ENCODE data around the gene SLC25A21. TPM values are rescaled to one million over a fixed set of nuclear protein-coding genes. Genes with fewer than 3 reads are reported as not detected.

SLC25A21 gene
- total and polyA plus RNA-seq, 7 experiments from 2014 or later, result not detected

DNA sequence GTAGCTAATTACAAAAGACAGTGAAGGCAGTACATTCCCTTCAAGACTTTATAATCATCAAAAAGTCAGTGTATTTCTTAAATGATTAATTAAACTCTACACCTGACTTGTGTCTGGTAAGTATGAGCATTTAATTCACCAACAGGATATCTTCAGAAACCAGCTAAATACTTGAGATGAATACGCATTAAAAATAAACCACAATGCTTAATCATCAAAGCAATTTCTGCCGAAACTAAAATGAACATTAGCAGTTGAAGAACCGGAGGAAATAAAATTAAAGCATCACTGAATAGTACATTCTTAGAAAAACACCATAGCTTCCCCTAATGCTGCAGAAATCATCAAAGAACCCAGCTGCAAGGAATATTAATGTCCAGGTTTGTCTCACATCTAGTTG, 32.7 kb downstream of the SLC25A21 start:
- DNase-seq (no peak), ATAC-seq (no peak)
- Mint-ChIP-seq H3K9me3 (peaks cover 0 to 4% (median 0%) of the 10 kb centered on the region in 11 donors), H3K27ac (no peak overlapping the region), H3K4me1 (peaks cover 0 to 3% (median 0%) of the 10 kb centered on the region in 7 donors), H3K4me3 (no peak overlapping the region), H3K27me3 (peaks cover 0 to 5% (median 0%) of the 10 kb centered on the region in 5 donors), H3K36me3 (no peaks in the 10 kb centered on the region)
- H3K27me3 ChIP-seq (ENCODE audit: control insufficient read depth in 2 of 2, insufficient read depth in 2 of 2, low read length in 2 of 2), result no peaks in the 10 kb centered on the region
- no peaks in the 10 kb centered on the region for H3K4me1 ChIP-seq (ENCODE audit: control insufficient read depth in 2 of 2, insufficient read depth in 2 of 2, low read length in 2 of 2)
- ChIA-PET POLR2A (no interaction called here), CTCF (no interaction called here)
- H3K27ac ChIP-seq (ENCODE audit: low read depth, low read length), result no peak overlapping the region
- intact Hi-C loops (cut with micrococcal nuclease), result no loop called here
- no peaks in the 10 kb centered on the region for H3K36me3 ChIP-seq (ENCODE audit: control insufficient read depth in 2 of 3, insufficient read depth in 3 of 3, low read length in 3 of 3)
- no peaks in the 10 kb centered on the region for H3K9me3 ChIP-seq (ENCODE audit: control insufficient read depth in 2 of 3, low read length in 3 of 3)
- no peak overlapping the region for H3K4me3 ChIP-seq (ENCODE audit: low read length)

- intact Hi-C loops (cut with micrococcal nuclease), result no loop called here
- Histone ChIP-seq H3K36me3 (ENCODE audit: control insufficient read depth in 2 of 3, insufficient read depth in 3 of 3, low read length in 3 of 3) (no peaks in the 10 kb centered on the region), H3K27ac (ENCODE audit: low read depth, low read length) (no peak overlapping the region), H3K4me1 (ENCODE audit: control insufficient read depth in 2 of 2, insufficient read depth in 2 of 2, low read length in 2 of 2) (no peaks in the 10 kb centered on the region), H3K9me3 (ENCODE audit: control insufficient read depth in 2 of 3, low read length in 3 of 3) (no peaks in the 10 kb centered on the region), H3K4me3 (ENCODE audit: low read length) (no peak overlapping the region), H3K27me3 (ENCODE audit: control insufficient read depth in 2 of 2, insufficient read depth in 2 of 2, low read length in 2 of 2) (no peaks in the 10 kb centered on the region)
- no peak for ATAC-seq
- H3K36me3 Mint-ChIP-seq, result no peaks in the 10 kb centered on the region
- H3K4me1 Mint-ChIP-seq, result peaks cover 0 to 3% (median 0%) of the 10 kb centered on the region in 7 donors
- peaks cover 0 to 5% (median 0%) of the 10 kb centered on the region in 5 donors for H3K27me3 Mint-ChIP-seq
- H3K27ac Mint-ChIP-seq, result no peak overlapping the region
- POLR2A ChIA-PET, result no interaction called here
- H3K4me3 Mint-ChIP-seq, result no peak overlapping the region
- no peak for DNase-seq
- CTCF ChIA-PET, result no interaction called here
- H3K9me3 Mint-ChIP-seq, result peaks cover 0 to 4% (median 0%) of the 10 kb centered on the region in 11 donors
These were observed 33.5 kb downstream of the SLC25A21 start for GRCh38 chr14:37138898-37139297.

DNA sequence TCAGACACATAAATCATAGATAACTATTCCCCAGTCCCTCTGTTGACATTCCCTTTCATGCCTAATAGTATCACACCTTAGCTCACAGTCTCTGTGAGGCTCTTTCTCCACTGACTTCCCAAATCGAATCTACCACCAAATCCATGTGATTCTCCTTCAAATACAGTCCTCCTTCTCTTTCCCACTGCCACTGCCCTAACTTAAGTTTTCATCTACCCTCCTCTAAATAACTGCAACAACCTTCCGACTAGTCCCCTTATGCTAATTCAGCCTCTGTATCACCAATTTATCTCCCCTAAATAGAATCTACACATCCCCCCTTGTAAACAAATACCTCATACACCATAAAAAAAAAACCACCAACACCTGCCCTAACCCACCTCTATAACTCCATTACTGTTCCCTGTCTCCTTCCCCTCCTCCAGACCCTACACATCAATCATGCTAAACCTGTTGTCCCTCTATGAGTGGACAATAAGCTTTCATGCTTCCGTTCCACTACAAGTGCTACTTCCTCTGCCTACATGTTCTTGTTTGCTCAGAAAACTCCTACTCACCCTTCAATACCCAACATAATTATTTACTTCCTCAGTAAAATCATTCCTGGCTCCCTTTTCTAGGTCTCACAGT, 39.0 kb downstream of the SLC25A21 start:
- no peak overlapping the region for H3K4me3 Mint-ChIP-seq
- intact Hi-C loops (cut with micrococcal nuclease), result no loop called here
- H3K36me3 ChIP-seq (ENCODE audit: control insufficient read depth in 2 of 3, insufficient read depth in 3 of 3, low read length in 3 of 3), result no peaks in the 10 kb centered on the region
- H3K4me1 Mint-ChIP-seq, result no peaks in the 10 kb centered on the region
- H3K36me3 Mint-ChIP-seq, result no peaks in the 10 kb centered on the region
- H3K27ac ChIP-seq (ENCODE audit: low read depth, low read length), result no peak overlapping the region
- no peak overlapping the region for H3K27ac Mint-ChIP-seq
- no peaks in the 10 kb centered on the region for H3K4me1 ChIP-seq (ENCODE audit: control insufficient read depth in 2 of 2, insufficient read depth in 2 of 2, low read length in 2 of 2)
- CTCF ChIA-PET, result no interaction called here
- H3K9me3 ChIP-seq (ENCODE audit: control insufficient read depth in 2 of 3, low read length in 3 of 3), result no peaks in the 10 kb centered on the region
- DNase-seq, result no peak
- ATAC-seq, result no peak
- peaks cover 0 to 5% (median 0%) of the 10 kb centered on the region in 5 donors for H3K27me3 Mint-ChIP-seq
- no peaks in the 10 kb centered on the region for H3K27me3 ChIP-seq (ENCODE audit: control insufficient read depth in 2 of 2, insufficient read depth in 2 of 2, low read length in 2 of 2)
- peaks cover 0 to 13% (median 6%) of the 10 kb centered on the region in 11 donors for H3K9me3 Mint-ChIP-seq
- POLR2A ChIA-PET, result no interaction called here
- H3K4me3 ChIP-seq (ENCODE audit: low read length), result no peak overlapping the region

GRCh38 chr14:37131205-37131604, 41.2 kb downstream of the SLC25A21 start:
- Mint-ChIP-seq H3K9me3 (peaks cover 0 to 13% (median 6%) of the 10 kb centered on the region in 11 donors), H3K27ac (no peak overlapping the region), H3K27me3 (no peaks in the 10 kb centered on the region), H3K4me1 (no peaks in the 10 kb centered on the region), H3K4me3 (no peak overlapping the region), H3K36me3 (no peaks in the 10 kb centered on the region)
- Histone ChIP-seq H3K27ac (ENCODE audit: low read depth, low read length) (no peak overlapping the region), H3K36me3 (ENCODE audit: control insufficient read depth in 2 of 3, insufficient read depth in 3 of 3, low read length in 3 of 3) (no peaks in the 10 kb centered on the region), H3K27me3 (ENCODE audit: control insufficient read depth in 2 of 2, insufficient read depth in 2 of 2, low read length in 2 of 2) (no peaks in the 10 kb centered on the region), H3K9me3 (ENCODE audit: control insufficient read depth in 2 of 3, low read length in 3 of 3) (no peaks in the 10 kb centered on the region), H3K4me1 (ENCODE audit: control insufficient read depth in 2 of 2, insufficient read depth in 2 of 2, low read length in 2 of 2) (no peaks in the 10 kb centered on the region), H3K4me3 (ENCODE audit: low read length) (no peak overlapping the region)
- intact Hi-C loops (cut with micrococcal nuclease), result no loop called here
- DNase-seq, result no peak
- ChIA-PET CTCF (no interaction called here), POLR2A (no interaction called here)
- ATAC-seq, result no peak

- H3K4me3 Mint-ChIP-seq, result no peak overlapping the region
- peaks cover 0 to 13% (median 6%) of the 10 kb centered on the region in 11 donors for H3K9me3 Mint-ChIP-seq
- Histone ChIP-seq H3K4me3 (ENCODE audit: low read length) (no peak overlapping the region), H3K4me1 (ENCODE audit: control insufficient read depth in 2 of 2, insufficient read depth in 2 of 2, low read length in 2 of 2) (no peaks in the 10 kb centered on the region), H3K27me3 (ENCODE audit: control insufficient read depth in 2 of 2, insufficient read depth in 2 of 2, low read length in 2 of 2) (no peaks in the 10 kb centered on the region), H3K36me3 (ENCODE audit: control insufficient read depth in 2 of 3, insufficient read depth in 3 of 3, low read length in 3 of 3) (no peaks in the 10 kb centered on the region), H3K9me3 (ENCODE audit: control insufficient read depth in 2 of 3, low read length in 3 of 3) (no peaks in the 10 kb centered on the region), H3K27ac (ENCODE audit: low read depth, low read length) (no peak overlapping the region)
- H3K27ac Mint-ChIP-seq, result no peak overlapping the region
- intact Hi-C loops (cut with micrococcal nuclease), result no loop called here
- no peak for DNase-seq
- ChIA-PET CTCF (no interaction called here), POLR2A (no interaction called here)
- H3K36me3 Mint-ChIP-seq, result no peaks in the 10 kb centered on the region
- H3K4me1 Mint-ChIP-seq, result no peaks in the 10 kb centered on the region
- H3K27me3 Mint-ChIP-seq, result no peaks in the 10 kb centered on the region
- ATAC-seq, result no peak
These were observed 43.4 kb downstream of the SLC25A21 start for GRCh38 chr14:37129047-37129446.

DNA sequence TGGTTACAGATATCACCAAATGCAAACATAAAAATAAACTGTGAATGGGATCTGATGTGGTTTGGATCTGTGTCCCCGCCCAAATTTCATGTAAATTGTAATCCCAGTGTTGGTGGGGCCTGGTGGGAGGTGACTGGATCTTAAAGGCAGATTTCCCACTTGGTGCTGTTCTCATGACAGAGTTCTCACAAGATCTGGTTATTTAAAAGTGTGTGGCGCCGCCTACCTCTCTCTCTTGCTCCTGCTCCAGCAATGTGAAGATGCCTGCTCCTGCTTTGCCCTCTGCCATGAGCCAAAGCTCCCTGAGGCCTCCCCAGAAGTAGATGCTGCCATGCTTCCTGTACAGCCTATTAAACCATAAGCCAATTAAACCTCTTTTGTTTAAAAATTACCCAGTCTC, 47.8 kb downstream of the SLC25A21 start:
- no peak overlapping the region for H3K27ac Mint-ChIP-seq
- no peak overlapping the region for H3K4me3 Mint-ChIP-seq
- DNase-seq, result no peak
- Histone ChIP-seq H3K4me3 (ENCODE audit: low read length) (no peak overlapping the region), H3K4me1 (ENCODE audit: control insufficient read depth in 2 of 2, insufficient read depth in 2 of 2, low read length in 2 of 2) (no peaks in the 10 kb centered on the region), H3K9me3 (ENCODE audit: control insufficient read depth in 2 of 3, low read length in 3 of 3) (no peaks in the 10 kb centered on the region), H3K27me3 (ENCODE audit: control insufficient read depth in 2 of 2, insufficient read depth in 2 of 2, low read length in 2 of 2) (no peaks in the 10 kb centered on the region), H3K27ac (ENCODE audit: low read depth, low read length) (no peak overlapping the region), H3K36me3 (ENCODE audit: control insufficient read depth in 2 of 3, insufficient read depth in 3 of 3, low read length in 3 of 3) (no peaks in the 10 kb centered on the region)
- peaks cover 0 to 8% (median 0%) of the 10 kb centered on the region in 11 donors for H3K9me3 Mint-ChIP-seq
- H3K27me3 Mint-ChIP-seq, result no peaks in the 10 kb centered on the region
- CTCF ChIA-PET, result no interaction called here
- no peaks in the 10 kb centered on the region for H3K36me3 Mint-ChIP-seq
- POLR2A ChIA-PET, result no interaction called here
- ATAC-seq, result no peak
- intact Hi-C loops (cut with micrococcal nuclease), result no loop called here
- no peaks in the 10 kb centered on the region for H3K4me1 Mint-ChIP-seq

DNA sequence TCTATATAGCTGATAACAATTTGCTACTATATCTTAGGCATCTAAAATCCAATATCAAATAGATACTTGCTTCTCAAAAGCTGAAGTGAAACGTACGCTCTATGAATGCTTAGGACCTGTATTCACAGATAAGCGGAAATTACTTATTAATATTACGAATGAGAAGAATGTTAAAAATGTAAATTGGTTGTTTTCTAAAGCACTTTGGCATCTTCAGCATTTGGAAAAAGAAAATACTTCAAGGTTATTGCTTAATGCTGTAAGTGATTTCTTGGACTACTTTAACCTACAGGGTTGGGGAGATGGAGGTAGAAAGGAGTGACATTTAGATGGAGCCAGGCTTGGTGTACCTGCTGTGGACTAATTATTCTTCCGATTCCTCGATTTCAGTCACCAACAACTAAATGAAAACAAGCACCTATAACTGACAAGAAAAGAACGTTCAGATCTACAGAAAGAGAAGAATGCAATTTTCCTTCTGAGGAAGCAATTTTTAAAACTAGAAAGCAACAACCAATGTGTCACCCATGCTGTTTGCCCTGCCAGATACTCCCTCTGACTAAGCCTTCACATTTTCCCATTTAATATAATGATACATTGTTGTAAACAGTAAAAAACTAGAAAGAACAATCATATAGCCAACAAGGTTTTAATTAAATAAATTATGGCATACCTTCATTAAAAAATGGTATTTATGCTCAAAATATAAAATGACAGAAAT, 49.3 kb downstream of the SLC25A21 start:
- Histone ChIP-seq H3K4me1 (ENCODE audit: control insufficient read depth in 2 of 2, insufficient read depth in 2 of 2, low read length in 2 of 2) (no peaks in the 10 kb centered on the region), H3K9me3 (ENCODE audit: control insufficient read depth in 2 of 3, low read length in 3 of 3) (no peaks in the 10 kb centered on the region), H3K4me3 (ENCODE audit: low read length) (no peak overlapping the region), H3K27me3 (ENCODE audit: control insufficient read depth in 2 of 2, insufficient read depth in 2 of 2, low read length in 2 of 2) (no peaks in the 10 kb centered on the region), H3K27ac (ENCODE audit: low read depth, low read length) (no peak overlapping the region), H3K36me3 (ENCODE audit: control insufficient read depth in 2 of 3, insufficient read depth in 3 of 3, low read length in 3 of 3) (no peaks in the 10 kb centered on the region)
- Mint-ChIP-seq H3K4me1 (no peaks in the 10 kb centered on the region), H3K27me3 (no peaks in the 10 kb centered on the region), H3K4me3 (no peak overlapping the region), H3K27ac (no peak overlapping the region), H3K9me3 (peaks cover 0 to 11% (median under 1%) of the 10 kb centered on the region in 11 donors), H3K36me3 (no peaks in the 10 kb centered on the region)
- ChIA-PET POLR2A (no interaction called here), CTCF (no interaction called here)
- intact Hi-C loops (cut with micrococcal nuclease), result no loop called here
- no peak for ATAC-seq
- no peak for DNase-seq

Measured in naive thymus-derived CD4-positive, alpha-beta T cell (primary cell).